SJSA1 (cell line): ENCODE data around the gene MCC. TPM values are rescaled to one million over a fixed set of nuclear protein-coding genes. Genes with fewer than 3 reads are reported as not detected.
A peak's percentile ranks its signal among the peaks of the same experiment; 100 is the strongest.

Experiments
- DNase-seq, 2 experiments: peaks; one replicate each; pipeline ENCODE4 v3.0.0-alpha.2; 2015 to 2020; ENCODE audit warnings: low spot score in 2 of 2, low read depth in 1 of 2
- H3K27ac ChIP-seq: fragments of 250-450 bp; sonication (Bioruptor Pico); 2 replicates; pipeline ENCODE4 v1.5.1; 2020; ENCODE audit warnings: mild to moderate bottlenecking, moderate library complexity
- H3K27me3 ChIP-seq: fragments of 250-450 bp; sonication (Bioruptor Pico); replicated peaks from 2 replicates; pipeline ENCODE4 v1.5.1; 2020; ENCODE audit warnings: mild to moderate bottlenecking, moderate library complexity
- H3K36me3 ChIP-seq: fragments of 250-450 bp; sonication (Bioruptor Pico); 2 replicates; pipeline ENCODE4 v1.5.1; 2020; ENCODE audit warnings: mild to moderate bottlenecking
- H3K4me1 ChIP-seq: fragments of 250-450 bp; sonication (Bioruptor Pico); replicated peaks from 2 replicates; pipeline ENCODE4 v1.6.1; 2021; ENCODE audit warnings: mild to moderate bottlenecking
- H3K4me3 ChIP-seq: fragments of 250-450 bp; sonication (Bioruptor Pico); 2 replicates; pipeline ENCODE4 v1.5.1; 2020; ENCODE audit warnings: mild to moderate bottlenecking
- H3K9me3 ChIP-seq: fragments of 250-450 bp; sonication (Bioruptor Pico); replicated peaks from 2 replicates; pipeline ENCODE4 v1.5.1; 2020; ENCODE audit warnings: mild to moderate bottlenecking
- total RNA-seq: library from RNA; depleted of rRNA; stranded (reverse); fragments of >200 nt; shearing (Covaris generic); gene quantifications from 2 replicates; pipeline ENCODE4 v1.2.3, GENCODE V29; 2014; rRNA removed

The MCC gene
- 22.8 and 31.3 TPM in 2 replicates for total RNA-seq

DNA sequence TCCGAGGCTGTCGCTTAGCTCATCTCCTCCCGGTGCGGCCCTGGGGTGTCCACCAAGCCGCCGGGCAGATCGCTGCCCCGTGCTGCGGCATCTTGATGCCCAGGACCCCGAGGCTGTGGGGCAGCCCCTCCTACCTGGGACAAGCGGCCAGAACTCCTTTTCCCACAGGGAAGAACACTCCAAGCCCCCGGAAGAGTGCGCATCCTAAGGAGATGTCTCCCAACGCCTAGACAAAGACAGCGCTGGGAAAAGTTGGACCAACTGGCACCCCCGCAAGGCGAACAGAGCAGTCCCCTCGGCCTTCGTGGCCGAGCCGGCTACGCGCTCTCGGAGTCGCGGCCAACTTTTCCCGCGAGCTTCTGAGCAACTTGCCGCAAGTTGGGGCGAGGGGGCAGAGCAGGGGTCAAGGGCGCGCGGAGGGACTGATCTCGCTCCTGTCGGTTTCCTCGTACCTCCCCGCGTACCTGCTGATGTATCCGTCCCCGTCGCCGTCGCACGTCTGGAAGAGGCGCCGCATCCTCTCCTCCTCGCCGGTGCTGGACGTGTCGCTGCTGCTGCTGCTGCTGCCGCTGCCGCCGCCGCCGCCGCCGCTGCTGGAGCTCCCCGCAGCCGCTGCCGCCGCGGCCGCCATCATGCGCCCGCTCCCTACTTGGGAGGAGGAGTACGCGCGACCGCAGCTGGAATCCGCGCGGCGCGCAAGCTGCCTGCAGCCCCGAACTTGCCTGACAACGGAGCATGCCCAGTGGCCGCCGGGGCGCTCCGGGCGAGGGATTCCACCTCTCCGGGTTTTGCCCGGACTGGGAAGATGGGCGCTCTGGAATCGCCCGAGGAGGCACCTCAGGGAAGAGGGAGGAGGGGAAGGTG is at the start of gene MCC:
Gene MCC, minus strand, starts transcription at position 673 of the 864 bp plus-strand sequence.
- peak; percentile 93 to 94 for DNase-seq
- Histone ChIP-seq H3K27ac (no peak within 1 kb of the TSS), H3K4me1 (peaks cover 30% of the 10 kb centered on the region), H3K9me3 (peaks cover 8% of the 10 kb centered on the region), H3K36me3 (no peaks in the 10 kb centered on the region), H3K27me3 (peaks cover 9% of the 10 kb centered on the region; the same call in 1 of the 2 replicates), H3K4me3 (peak within 1 kb of the TSS; percentile 66)

DNA sequence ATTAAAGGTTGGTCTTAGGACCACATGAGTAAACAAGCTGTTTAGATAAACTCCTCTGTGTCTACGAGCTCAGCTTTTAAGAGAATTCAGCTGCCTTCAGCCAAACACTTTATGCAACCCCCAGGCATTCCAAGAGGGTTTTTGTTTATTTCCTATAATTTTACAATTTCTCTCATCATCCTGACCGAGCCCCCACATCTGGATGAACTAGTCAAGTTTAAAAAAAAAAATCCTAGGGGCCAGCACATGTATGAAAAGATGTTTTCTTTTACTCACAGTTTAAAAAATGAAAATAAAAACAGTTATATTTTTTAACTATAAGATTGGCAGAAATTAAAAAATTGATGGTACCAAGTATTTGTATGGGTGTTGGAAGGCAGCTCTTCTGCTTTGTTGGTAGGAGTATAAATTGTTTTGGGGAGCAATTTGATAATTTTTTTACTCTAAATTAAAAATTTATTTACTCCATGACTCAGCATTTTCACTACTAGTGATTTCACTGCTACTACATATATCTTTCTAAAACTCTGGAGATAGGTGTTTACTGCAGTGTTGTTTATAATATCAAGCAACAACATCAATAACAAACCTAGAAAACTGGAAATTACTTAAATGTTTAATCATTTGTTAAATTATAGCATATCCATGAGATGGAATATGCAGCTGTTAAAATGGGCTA is 43.4 kb upstream of the MCC start:
- peaks cover 51% of the 10 kb centered on the region for H3K36me3 ChIP-seq
- H3K27ac ChIP-seq, result 0 out of 2 replicates have a peak overlapping the region, but pooled peaks have one; percentile 14
- H3K4me1 ChIP-seq, result peaks cover 18% of the 10 kb centered on the region
- H3K4me3 ChIP-seq, result no peak overlapping the region
- no peaks in the 10 kb centered on the region for H3K9me3 ChIP-seq
- no peaks in the 10 kb centered on the region for H3K27me3 ChIP-seq
- no peak for DNase-seq

GRCh38 chr5:113527746-113528145 is 39.5 kb upstream of the MCC start:
- Histone ChIP-seq H3K36me3 (peaks cover 25% of the 10 kb centered on the region), H3K9me3 (no peaks in the 10 kb centered on the region), H3K4me3 (no peak overlapping the region), H3K27me3 (no peaks in the 10 kb centered on the region), H3K4me1 (peaks cover 26% of the 10 kb centered on the region), H3K27ac (no peak overlapping the region)
- no peak for DNase-seq

DNA sequence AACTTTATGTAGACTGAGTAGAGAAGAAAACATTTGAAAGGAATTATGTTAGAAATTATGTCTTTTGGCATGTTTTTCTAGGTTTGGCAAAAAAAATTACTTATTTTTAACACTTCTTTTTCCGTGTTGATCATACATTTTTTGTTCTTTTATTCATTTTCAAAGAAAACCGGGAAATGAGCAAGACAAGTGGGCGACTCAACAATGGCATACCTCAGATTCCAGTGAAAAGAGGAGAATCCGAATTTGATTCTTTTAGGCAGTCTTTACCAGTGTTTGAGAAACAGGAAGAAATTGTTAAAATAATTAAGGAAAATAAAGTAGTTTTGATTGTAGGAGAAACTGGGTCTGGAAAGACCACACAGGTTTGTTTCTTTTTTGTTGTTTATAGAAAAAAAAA is 38.2 kb upstream of the MCC start:
- Histone ChIP-seq H3K9me3 (no peaks in the 10 kb centered on the region), H3K36me3 (peaks cover 18% of the 10 kb centered on the region), H3K27me3 (no peaks in the 10 kb centered on the region), H3K27ac (peak overlapping the region; percentile 81), H3K4me1 (peaks cover 32% of the 10 kb centered on the region), H3K4me3 (no peak overlapping the region)
- DNase-seq, result peak in 1 of 2 experiments; percentile 60

DNA sequence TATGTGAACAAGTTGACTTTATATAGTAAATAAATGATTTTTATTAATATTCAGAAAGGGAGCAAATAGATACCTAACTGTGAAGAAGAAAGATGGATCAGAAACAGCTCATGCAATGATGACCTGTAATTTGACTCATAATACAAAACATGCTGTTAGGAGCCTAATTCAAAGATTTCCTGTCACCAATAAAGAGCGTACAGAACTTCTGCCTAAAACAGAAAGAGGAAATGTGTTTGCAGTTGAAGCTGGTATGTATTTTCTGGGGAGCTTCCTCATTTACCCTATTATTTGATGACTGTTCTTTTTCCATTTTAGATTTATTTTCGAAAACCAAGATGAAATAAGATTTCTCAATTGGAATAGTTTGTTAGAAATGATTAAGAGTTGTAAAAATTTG is 36.7 kb upstream of the MCC start:
- Histone ChIP-seq H3K27me3 (no peaks in the 10 kb centered on the region), H3K27ac (no peak overlapping the region), H3K4me1 (peaks cover 35% of the 10 kb centered on the region), H3K36me3 (peaks cover 21% of the 10 kb centered on the region), H3K9me3 (no peaks in the 10 kb centered on the region), H3K4me3 (no peak overlapping the region)
- DNase-seq, result no peak

GRCh38 chr5:113523168-113523567 is 34.9 kb upstream of the MCC start:
- Histone ChIP-seq H3K27me3 (no peaks in the 10 kb centered on the region), H3K4me3 (no peak overlapping the region), H3K36me3 (peaks cover 34% of the 10 kb centered on the region), H3K9me3 (no peaks in the 10 kb centered on the region), H3K27ac (no peak overlapping the region), H3K4me1 (peaks cover 30% of the 10 kb centered on the region)
- DNase-seq, result no peak

GRCh38 chr5:113520899-113521298 is 32.6 kb upstream of the MCC start:
- no peak for DNase-seq
- Histone ChIP-seq H3K4me1 (peaks cover 11% of the 10 kb centered on the region), H3K36me3 (peaks cover 48% of the 10 kb centered on the region), H3K27ac (no peak overlapping the region), H3K27me3 (no peaks in the 10 kb centered on the region), H3K9me3 (no peaks in the 10 kb centered on the region), H3K4me3 (no peak overlapping the region)

- no peak overlapping the region for H3K27ac ChIP-seq
- H3K4me1 ChIP-seq, result peaks cover 14% of the 10 kb centered on the region
- H3K36me3 ChIP-seq, result peaks cover 53% of the 10 kb centered on the region
- H3K4me3 ChIP-seq, result no peak overlapping the region
- no peak for DNase-seq
- H3K27me3 ChIP-seq, result no peaks in the 10 kb centered on the region
- no peaks in the 10 kb centered on the region for H3K9me3 ChIP-seq
Measured at GRCh38 chr5:113520429-113520828, 32.2 kb upstream of the MCC start.

DNA sequence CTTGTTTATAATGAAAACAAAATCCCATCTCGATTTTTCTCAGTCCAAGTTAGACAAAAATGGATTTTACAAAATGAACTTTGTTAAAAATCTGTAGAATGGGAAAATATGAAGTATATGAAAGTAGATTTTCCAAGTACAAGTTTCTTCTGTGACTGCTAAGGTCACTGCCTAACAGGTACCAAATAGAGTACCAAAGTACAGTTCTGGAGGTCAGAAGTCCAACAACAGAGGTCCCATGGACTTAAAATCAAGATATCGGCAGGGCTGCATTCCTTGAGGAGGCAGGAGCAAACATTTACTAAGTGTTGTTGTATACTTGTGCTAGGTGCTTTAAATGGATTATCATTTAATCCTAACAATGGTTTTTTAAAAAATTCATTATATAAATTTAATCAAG is 31.2 kb upstream of the MCC start:
- Histone ChIP-seq H3K9me3 (no peaks in the 10 kb centered on the region), H3K36me3 (peaks cover 56% of the 10 kb centered on the region), H3K27ac (no peak overlapping the region), H3K4me1 (peaks cover 19% of the 10 kb centered on the region), H3K4me3 (no peak overlapping the region), H3K27me3 (no peaks in the 10 kb centered on the region)
- DNase-seq, result no peak

DNA sequence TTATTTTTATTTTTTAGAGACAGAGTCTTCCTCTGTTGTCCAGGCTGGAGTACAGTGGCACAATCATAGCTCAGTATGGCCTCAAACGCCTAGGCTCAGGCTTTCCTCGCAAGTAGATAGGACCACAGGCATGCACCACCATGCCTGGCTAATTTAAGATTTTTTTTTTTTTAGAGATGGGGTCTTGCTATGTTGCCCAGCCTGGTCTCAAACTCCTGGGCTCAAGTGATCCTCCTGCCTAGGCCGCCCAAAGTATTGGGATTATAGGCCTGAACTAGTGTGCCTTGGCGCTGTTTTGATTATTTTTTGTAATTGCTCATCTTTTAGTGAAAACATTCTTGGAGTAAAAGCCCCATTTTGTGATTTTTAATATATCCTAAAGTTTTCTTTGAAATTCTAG is 30.6 kb upstream of the MCC start:
- DNase-seq, result no peak
- H3K27ac ChIP-seq, result no peak overlapping the region
- peaks cover 21% of the 10 kb centered on the region for H3K4me1 ChIP-seq
- H3K36me3 ChIP-seq, result peaks cover 56% of the 10 kb centered on the region
- H3K27me3 ChIP-seq, result no peaks in the 10 kb centered on the region
- H3K9me3 ChIP-seq, result no peaks in the 10 kb centered on the region
- H3K4me3 ChIP-seq, result no peak overlapping the region

DNA sequence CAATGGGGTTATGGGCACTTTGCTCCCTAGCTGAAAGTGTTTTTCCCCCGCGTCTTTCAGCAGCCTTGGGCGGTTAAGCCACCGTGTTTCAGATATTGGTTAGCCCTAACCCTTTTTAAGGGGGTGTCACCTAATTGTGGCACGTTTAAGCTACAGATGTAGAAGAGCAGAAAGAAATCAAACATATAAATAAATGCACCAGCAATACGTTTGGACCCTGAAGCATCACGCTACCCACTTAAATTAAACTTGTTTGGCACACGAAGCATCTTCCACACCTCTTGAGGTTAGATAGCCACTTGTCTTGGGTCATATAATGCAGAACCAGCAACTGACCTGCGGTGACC is 26.0 kb upstream of the MCC start:
- H3K4me1 ChIP-seq, result peaks cover 19% of the 10 kb centered on the region
- H3K27ac ChIP-seq, result peak overlapping the region; percentile 87
- DNase-seq, result peak in 1 of 2 experiments; percentile 48
- peaks cover 41% of the 10 kb centered on the region for H3K36me3 ChIP-seq
- no peaks in the 10 kb centered on the region for H3K27me3 ChIP-seq
- peak overlapping the region; percentile 79 for H3K4me3 ChIP-seq
- H3K9me3 ChIP-seq, result no peaks in the 10 kb centered on the region

- Histone ChIP-seq H3K9me3 (no peaks in the 10 kb centered on the region), H3K4me1 (peaks cover 24% of the 10 kb centered on the region), H3K4me3 (peak within 1 kb of the TSS; percentile 79), H3K27ac (peak within 1 kb of the TSS; percentile 87), H3K36me3 (peaks cover 37% of the 10 kb centered on the region), H3K27me3 (no peaks in the 10 kb centered on the region)
- DNase-seq, result peak; percentile 93 to 96
Measured at GRCh38 chr5:113513384-113514288, 25.4 kb upstream of the MCC start, which contains the start of gene YTHDC2. Gene YTHDC2, plus strand, starts transcription at chr5:113513694. Its CDS starts 202 bp downstream, at chr5:113513896.

DNA sequence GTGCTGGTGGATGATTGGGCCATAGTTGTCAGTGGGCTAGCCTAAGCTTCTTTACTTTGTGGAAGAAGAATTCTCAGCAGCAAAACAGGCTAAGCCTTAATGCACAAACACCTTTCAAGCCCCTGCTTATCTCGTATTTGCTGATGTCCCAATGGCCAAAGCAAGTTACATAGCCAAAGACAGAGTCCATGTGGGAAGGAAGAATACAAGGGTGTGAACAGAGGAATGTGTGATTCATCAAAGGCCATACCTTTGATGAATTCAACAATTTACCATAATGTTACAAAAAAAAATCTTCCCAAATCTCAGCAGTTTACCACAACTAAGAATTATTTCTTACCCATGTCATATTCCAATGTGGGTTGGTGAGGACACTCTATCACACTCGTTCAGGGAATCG is 24.1 kb upstream of the MCC start:
- no peak overlapping the region for H3K4me3 ChIP-seq
- peaks cover 27% of the 10 kb centered on the region for H3K4me1 ChIP-seq
- H3K9me3 ChIP-seq, result no peaks in the 10 kb centered on the region
- no peak overlapping the region for H3K27ac ChIP-seq
- DNase-seq, result no peak
- H3K27me3 ChIP-seq, result no peaks in the 10 kb centered on the region
- peaks cover 28% of the 10 kb centered on the region for H3K36me3 ChIP-seq
